GM23338 (cell line): ENCODE results near the gene PLIN5. TPM values are rescaled to one million over a fixed set of nuclear protein-coding genes. Genes with fewer than 3 reads are reported as not detected.

Experiments
- ATAC-seq: fragments of 200-7000 bp; cut with Tn5 transposase; 3 replicates; pipeline ENCODE4 v1.9.1; 2020
- DNase-seq: peaks from one replicate; pipeline ENCODE4 v3.0.0-alpha.2; 2015; ENCODE audit warnings: low spot score
- H2AFZ ChIP-seq: fragments of 200-600 bp; sonication (generic); 2 replicates; pipeline ENCODE4 v1.8.0; 2016; ENCODE audit warnings: antibody characterized with exemption, mild to moderate bottlenecking, moderate library complexity
- H3F3A ChIP-seq: fragments of 200-600 bp; sonication (generic); replicated peaks from 2 replicates; pipeline ENCODE4 v1.8.0; 2017; ENCODE audit warnings: antibody characterized with exemption, mixed run types, low read depth
- H3K27ac ChIP-seq: fragments of 200-600 bp; sonication (generic); 2 replicates; pipeline ENCODE4 v1.6.1; 2016; ENCODE audit warnings: low read depth
- H3K27me3 ChIP-seq: fragments of 200-600 bp; sonication (generic); 2 replicates; pipeline ENCODE4 v1.8.0; 2016; ENCODE audit warnings: mild to moderate bottlenecking, mixed run types, moderate library complexity; ENCODE audit not compliant: insufficient read depth
- H3K36me3 ChIP-seq: fragments of 200-600 bp; sonication (generic); 2 replicates; pipeline ENCODE4 v1.8.0; 2016; ENCODE audit warnings: mild to moderate bottlenecking; ENCODE audit not compliant: insufficient read depth
- H3K4me1 ChIP-seq: fragments of 200-600 bp; sonication (generic); 2 replicates; pipeline ENCODE4 v1.8.0; 2016; ENCODE audit warnings: mild to moderate bottlenecking, moderate library complexity; ENCODE audit not compliant: insufficient read depth
- H3K4me2 ChIP-seq: fragments of 200-600 bp; sonication (generic); 2 replicates; pipeline ENCODE4 v1.7.1; 2017; ENCODE audit warnings: mixed run types
- H3K4me3 ChIP-seq: fragments of 200-600 bp; sonication (generic); 2 replicates; pipeline ENCODE4 v1.6.1; 2016; ENCODE audit warnings: mixed run types
- H3K79me2 ChIP-seq: fragments of 200-600 bp; sonication (generic); replicated peaks from 2 replicates; pipeline ENCODE4 v1.8.0; 2017; ENCODE audit warnings: mild to moderate bottlenecking; ENCODE audit not compliant: insufficient read depth
- H3K9me2 ChIP-seq: fragments of 200-600 bp; sonication (generic); 2 replicates; pipeline ENCODE4 v1.8.0; 2017; ENCODE audit not compliant: insufficient read depth
- H4K20me1 ChIP-seq: fragments of 200-600 bp; sonication (generic); replicated peaks from 2 replicates; pipeline ENCODE4 v1.8.0; 2017; ENCODE audit warnings: mild to moderate bottlenecking; ENCODE audit not compliant: insufficient read depth
- H3K27ac Mint-ChIP-seq: 2 replicates; pipeline ENCODE4 v1.8.0; 2020; ENCODE audit warnings: inconsistent platforms, mild to moderate bottlenecking, moderate library complexity, mixed read lengths
- H3K27me3 Mint-ChIP-seq: 3 replicates; pipeline ENCODE4 v1.8.0; 2022; ENCODE audit warnings: low read depth, mild to moderate bottlenecking, moderate library complexity, mixed read lengths, inconsistent platforms; ENCODE audit not compliant: insufficient read depth, poor library complexity
- H3K36me3 Mint-ChIP-seq: 3 replicates; pipeline ENCODE4 v1.8.0; 2021; ENCODE audit warnings: low read depth, mild to moderate bottlenecking, inconsistent platforms, moderate library complexity, mixed read lengths
- H3K4me1 Mint-ChIP-seq: 3 replicates; pipeline ENCODE4 v1.8.0; 2020; ENCODE audit warnings: mild to moderate bottlenecking, inconsistent platforms, mixed read lengths
- H3K4me3 Mint-ChIP-seq: 3 replicates; pipeline ENCODE4 v1.8.0; 2021; ENCODE audit warnings: moderate library complexity, mild to moderate bottlenecking, inconsistent platforms, mixed read lengths
- H3K9me3 Mint-ChIP-seq: 3 replicates; pipeline ENCODE4 v1.8.0; 2020; ENCODE audit warnings: moderate library complexity, mild to moderate bottlenecking, inconsistent platforms, mixed read lengths
- CREB1 ChIP-seq: fragments of 250-450 bp; sonication (Bioruptor Pico); IDR thresholded peaks from 2 replicates; pipeline ENCODE4 v1.5.0; 2020; ENCODE audit warnings: low read depth, mild to moderate bottlenecking, moderate library complexity
- CTCF ChIP-seq, 2 experiments: fragments of 200-600 bp in 1 of 2; sonication (generic) in 1 of 2; conservative IDR thresholded peaks; 2 replicates each; pipeline versions ENCODE4 v1.5.1 to v1.6.1; 2016 to 2017; ENCODE audit warnings: antibody characterized with exemption in 2 of 2, low read depth in 2 of 2, mild to moderate bottlenecking in 2 of 2, moderate library complexity in 1 of 2
- ETS1 ChIP-seq: IDR thresholded peaks from 2 replicates; pipeline ENCODE4 v1.6.1; 2016; ENCODE audit warnings: antibody characterized with exemption
- EZH2 ChIP-seq: fragments of 200-600 bp; sonication (generic); IDR thresholded peaks from one replicate; pipeline ENCODE4 v1.8.0; 2017; ENCODE audit warnings: antibody characterized with exemption, mild to moderate bottlenecking, low read depth; ENCODE audit not compliant: unreplicated experiment
- EZH2phosphoT487 ChIP-seq: fragments of 200-600 bp; sonication (generic); IDR thresholded peaks from one replicate; pipeline ENCODE4 v1.8.1; 2018; ENCODE audit warnings: antibody characterized with exemption; ENCODE audit not compliant: unreplicated experiment
- JUNB ChIP-seq: IDR thresholded peaks from one replicate; pipeline ENCODE4 v1.6.1; 2016; ENCODE audit warnings: antibody characterized with exemption; ENCODE audit not compliant: unreplicated experiment
- NANOG ChIP-seq: IDR thresholded peaks from 2 replicates; pipeline ENCODE4 v1.6.1; 2016; ENCODE audit warnings: antibody characterized with exemption, borderline replicate concordance
- POLR2AphosphoS5 ChIP-seq: IDR thresholded peaks from 2 replicates; pipeline ENCODE4 v1.6.1; 2016; ENCODE audit warnings: antibody characterized with exemption, low read depth
- REST ChIP-seq: IDR thresholded peaks from one replicate; pipeline ENCODE4 v1.6.1; 2018; ENCODE audit warnings: antibody characterized with exemption; ENCODE audit not compliant: unreplicated experiment
- STAT1 ChIP-seq: IDR thresholded peaks from one replicate; pipeline ENCODE4 v1.6.1; 2016; ENCODE audit warnings: antibody characterized with exemption; ENCODE audit not compliant: unreplicated experiment
- ZNF114 ChIP-seq: fragments of 250-450 bp; sonication (Bioruptor Pico); IDR thresholded peaks from 2 replicates; pipeline ENCODE4 v1.5.0; 2020; ENCODE audit warnings: mild to moderate bottlenecking, moderate library complexity
- ZNF331 ChIP-seq: fragments of 250-450 bp; sonication (Bioruptor Pico); IDR thresholded peaks from 2 replicates; pipeline ENCODE4 v1.5.0; 2020; ENCODE audit warnings: low read depth, mild to moderate bottlenecking, moderate library complexity
- ZNF462 ChIP-seq: fragments of 250-450 bp; sonication (Bioruptor Pico); IDR thresholded peaks from 2 replicates; pipeline ENCODE4 v1.5.0; 2020; ENCODE audit warnings: mild to moderate bottlenecking, moderate library complexity
- polyA plus RNA-seq: library from polyadenylated mRNA; unstranded; fragments of >200 nt; fragmentation: Nextera tagmentation; extraction: Ambion mirVana; gene quantifications from 2 replicates; pipeline ENCODE4 v1.2.1, GENCODE V29; 2016
- total RNA-seq: library from RNA; depleted of rRNA; stranded (reverse); fragments of >200 nt; shearing (Covaris generic); gene quantifications from 2 replicates; pipeline ENCODE4 v1.2.3, GENCODE V29; 2014

The PLIN5 gene
- total and polyA plus RNA-seq, 2 experiments from 2014 or later: 1.9 to 3.5 TPM

GRCh38 chr19:4539169-4539692, 4.2 kb upstream of the PLIN5 start:
- H3K27ac Mint-ChIP-seq: no peak overlapping the region
- H3K4me3 Mint-ChIP-seq: no peak overlapping the region

More at GRCh38 chr19:4539169-4539692, 4.2 kb upstream of the PLIN5 start:
- no peak overlapping the region for H2AFZ ChIP-seq
- Mint-ChIP-seq H3K4me1 (peaks cover 10% of the 10 kb centered on the region), H3K27me3 (peaks cover 13% of the 10 kb centered on the region), H3K9me3 (peaks cover 6% of the 10 kb centered on the region; the same call in 1 of the 3 replicates), H3K36me3 (no peaks in the 10 kb centered on the region)
- peaks cover 6% of the 10 kb centered on the region; the same call in 1 of the 2 replicates for H3F3A ChIP-seq
- no peaks in the 10 kb centered on the region; the same call in 1 of the 2 replicates for H3K4me1 ChIP-seq
- H3K4me2 ChIP-seq: no peak overlapping the region
- H3K27ac ChIP-seq: no peak overlapping the region
- no peaks in the 10 kb centered on the region for H3K79me2 ChIP-seq
- H3K9me2 ChIP-seq: no peaks in the 10 kb centered on the region
- no peaks in the 10 kb centered on the region for H3K36me3 ChIP-seq
- peaks cover 8% of the 10 kb centered on the region for H3K27me3 ChIP-seq
- DNase-seq (no peak), ATAC-seq (no peak)
- TF ChIP-seq JUNB (no peak), NANOG (no peak), EZH2 (no peak), ZNF331 (CRISPR knock-in tag) (no peak), POLR2AphosphoS5 (no peak), ZNF462 (CRISPR knock-in tag) (no peak), STAT1 (no peak), EZH2phosphoT487 (no peak), ZNF114 (no peak), CTCF (conservative IDR thresholded peaks at IDR 0.05; ENCODE audit: low read depth in 2 of 2) (no peak), CREB1 (CRISPR knock-in tag) (no peak), REST (no peak), ETS1 (no peak)
- H4K20me1 ChIP-seq: no peaks in the 10 kb centered on the region
- no peak overlapping the region for H3K4me3 ChIP-seq
